AG09319 (cell line): ENCODE measurements around the gene CIAO2B.

Experiments used
- DNase-seq: peaks from one replicate; pipeline ENCODE4 v3.0.0-alpha.2; 2010; ENCODE audit warnings: low read depth; ENCODE audit errors: extremely low read depth
- CTCF ChIP-seq: IDR thresholded peaks from 2 replicates; pipeline ENCODE4 v1.5.1; 2011; ENCODE audit warnings: low read depth, mild to moderate bottlenecking, inconsistent platforms, low read length, moderate library complexity

Gene CIAO2B

DNA sequence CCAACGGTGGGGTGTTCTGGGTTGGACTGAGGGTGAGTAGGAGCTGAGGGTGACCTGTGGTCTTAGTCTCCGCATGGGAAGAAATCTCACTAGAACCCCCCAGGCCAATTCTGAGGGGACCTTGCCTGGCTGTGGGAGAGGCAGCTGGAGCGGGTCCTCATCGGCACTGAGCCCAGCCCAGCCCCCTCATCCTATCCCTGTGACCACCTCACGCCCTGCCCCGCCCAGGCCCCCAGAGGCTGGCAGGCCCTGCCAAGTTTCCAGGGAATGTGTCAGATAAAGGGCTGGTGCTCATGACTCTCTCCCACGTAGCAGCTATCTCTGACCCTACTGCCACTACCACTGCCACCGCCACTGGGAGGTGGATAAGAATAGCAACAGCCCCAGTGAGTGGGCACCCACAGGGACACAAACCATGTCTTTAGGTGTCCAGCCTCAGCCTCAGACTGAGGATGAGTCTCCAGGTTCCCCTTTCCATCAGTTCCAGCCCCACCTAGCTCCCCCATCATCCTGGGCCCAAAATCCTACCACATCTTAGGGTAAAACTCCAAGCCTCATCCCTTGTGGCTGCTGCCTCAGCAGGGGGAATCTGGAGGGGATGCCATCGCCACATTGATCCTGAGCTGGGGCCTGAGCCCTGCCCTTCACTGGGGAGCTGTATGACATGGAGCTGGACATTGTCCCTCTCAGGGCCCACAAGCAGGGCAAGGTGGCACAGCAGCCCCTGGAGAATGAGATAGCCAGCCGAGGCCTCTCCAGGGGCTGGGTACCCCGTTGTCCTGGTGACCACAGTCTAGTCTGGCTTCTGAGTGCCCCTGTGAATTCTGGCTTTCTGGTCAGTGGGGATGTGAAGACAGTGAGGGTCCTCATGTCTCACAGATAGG lies 30.4 kb downstream of the CIAO2B start:
- TF ChIP-seq CTCF, result no peak
- DNase-seq, result no peak

- no peak for DNase-seq
- no peak for TF ChIP-seq CTCF
Measured at GRCh38 chr16:66902648-66903543, 31.3 kb downstream of the CIAO2B start.

DNA sequence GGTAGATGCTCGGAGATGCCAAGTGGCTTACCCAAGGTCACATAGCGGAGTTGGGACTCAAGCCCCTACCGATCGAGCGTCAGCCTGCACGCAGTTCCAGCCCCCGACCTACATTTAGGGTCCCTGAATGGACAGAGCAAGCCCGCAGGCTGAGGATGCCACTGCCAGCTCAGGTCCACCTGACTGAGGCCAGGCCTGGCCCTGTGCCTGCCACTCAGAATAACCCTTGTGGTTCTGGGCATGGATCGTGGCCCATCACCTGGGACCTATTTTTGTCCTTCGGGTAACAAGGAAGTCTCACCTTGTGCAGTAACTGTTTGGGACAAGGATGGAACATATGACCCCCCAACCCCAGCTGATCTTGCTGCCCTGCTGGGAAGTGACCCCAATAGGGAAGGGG lies 32.6 kb downstream of the CIAO2B start:
- DNase-seq, result no peak
- no peak for TF ChIP-seq CTCF

- TF ChIP-seq CTCF, result no peak
- no peak for DNase-seq
Measured at GRCh38 chr16:66900721-66901441, 33.3 kb downstream of the CIAO2B start.

- no peak for TF ChIP-seq CTCF
- peak; percentile 62 for DNase-seq
Measured at GRCh38 chr16:66899945-66900710, 34.1 kb downstream of the CIAO2B start.

DNA sequence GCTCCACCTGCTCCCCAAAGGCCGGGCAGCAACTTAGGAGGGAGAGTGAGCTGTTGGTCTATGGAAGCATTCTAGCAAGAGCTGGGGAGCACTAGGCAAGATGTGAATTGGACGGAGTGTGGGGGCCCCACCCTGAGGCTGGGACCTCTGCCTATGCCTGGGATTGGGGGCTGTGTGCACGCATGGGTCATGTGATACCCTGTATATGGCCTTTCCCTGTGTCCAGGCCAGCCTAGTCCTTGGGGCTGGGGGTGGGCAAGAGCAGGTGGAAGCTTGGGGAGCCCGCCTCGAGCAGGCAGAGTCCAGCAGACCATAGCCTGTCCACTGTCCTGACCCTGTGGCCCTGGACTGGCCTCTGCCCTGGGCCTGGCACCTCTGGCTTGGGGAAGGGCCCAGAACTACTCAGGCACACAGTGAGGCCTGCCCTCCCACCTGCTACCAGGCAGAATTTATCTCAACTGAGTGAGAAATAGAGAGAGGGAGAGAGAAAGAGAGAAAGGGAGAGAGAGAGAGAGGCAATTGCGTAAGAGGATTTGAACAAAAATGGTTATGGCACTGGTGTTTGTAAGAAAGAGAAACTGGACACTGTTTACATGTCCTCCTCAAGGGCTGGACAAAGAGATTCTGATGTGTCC lies 34.8 kb downstream of the CIAO2B start:
- peak; percentile 62 for DNase-seq
- no peak for TF ChIP-seq CTCF
